GM10266 (cell line): ENCODE data around the gene CST9.
"Not testable (repeated sequence)": the region's sequence is repeated elsewhere in the genome, so short reads cannot be mapped to it uniquely, and the experiment has no call there.

Experiments
- DNase-seq: peaks from one replicate; pipeline ENCODE4 v3.0.0; 2012; ENCODE audit errors: extremely low spot score
- TF ChIP-seq, protein P1 (sequence below): IDR thresholded peaks from 2 replicates; pipeline ENCODE4 v1.5.1; 2012; ENCODE audit warnings: mild to moderate bottlenecking, low read depth; ENCODE audit not compliant: control insufficient read depth, insufficient read depth; ENCODE audit errors: missing control alignments

CST9 gene

DNA sequence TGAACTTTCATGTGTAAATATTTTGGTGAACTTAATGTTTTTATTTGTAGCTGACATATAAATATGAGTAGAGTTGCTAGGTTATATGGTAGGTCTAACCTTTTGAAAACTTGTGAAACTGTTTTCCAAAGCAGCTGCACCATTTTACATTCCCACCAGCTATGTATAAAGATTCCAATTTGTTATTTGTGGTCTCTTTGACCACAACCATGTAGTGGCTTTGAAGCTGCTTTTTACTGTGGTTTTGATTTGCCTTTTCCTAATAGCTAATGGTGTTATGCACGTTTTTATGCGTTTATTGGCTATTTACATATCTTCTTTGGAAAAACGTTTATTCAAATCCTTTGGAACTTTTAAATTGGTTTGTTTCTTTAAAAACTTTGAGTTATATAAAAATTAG, 21.8 kb upstream of the CST9 start:
- TF ChIP-seq, protein P1, sequence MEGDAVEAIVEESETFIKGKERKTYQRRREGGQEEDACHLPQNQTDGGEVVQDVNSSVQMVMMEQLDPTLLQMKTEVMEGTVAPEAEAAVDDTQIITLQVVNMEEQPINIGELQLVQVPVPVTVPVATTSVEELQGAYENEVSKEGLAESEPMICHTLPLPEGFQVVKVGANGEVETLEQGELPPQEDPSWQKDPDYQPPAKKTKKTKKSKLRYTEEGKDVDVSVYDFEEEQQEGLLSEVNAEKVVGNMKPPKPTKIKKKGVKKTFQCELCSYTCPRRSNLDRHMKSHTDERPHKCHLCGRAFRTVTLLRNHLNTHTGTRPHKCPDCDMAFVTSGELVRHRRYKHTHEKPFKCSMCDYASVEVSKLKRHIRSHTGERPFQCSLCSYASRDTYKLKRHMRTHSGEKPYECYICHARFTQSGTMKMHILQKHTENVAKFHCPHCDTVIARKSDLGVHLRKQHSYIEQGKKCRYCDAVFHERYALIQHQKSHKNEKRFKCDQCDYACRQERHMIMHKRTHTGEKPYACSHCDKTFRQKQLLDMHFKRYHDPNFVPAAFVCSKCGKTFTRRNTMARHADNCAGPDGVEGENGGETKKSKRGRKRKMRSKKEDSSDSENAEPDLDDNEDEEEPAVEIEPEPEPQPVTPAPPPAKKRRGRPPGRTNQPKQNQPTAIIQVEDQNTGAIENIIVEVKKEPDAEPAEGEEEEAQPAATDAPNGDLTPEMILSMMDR = no peak
- DNase-seq = no peak

DNA sequence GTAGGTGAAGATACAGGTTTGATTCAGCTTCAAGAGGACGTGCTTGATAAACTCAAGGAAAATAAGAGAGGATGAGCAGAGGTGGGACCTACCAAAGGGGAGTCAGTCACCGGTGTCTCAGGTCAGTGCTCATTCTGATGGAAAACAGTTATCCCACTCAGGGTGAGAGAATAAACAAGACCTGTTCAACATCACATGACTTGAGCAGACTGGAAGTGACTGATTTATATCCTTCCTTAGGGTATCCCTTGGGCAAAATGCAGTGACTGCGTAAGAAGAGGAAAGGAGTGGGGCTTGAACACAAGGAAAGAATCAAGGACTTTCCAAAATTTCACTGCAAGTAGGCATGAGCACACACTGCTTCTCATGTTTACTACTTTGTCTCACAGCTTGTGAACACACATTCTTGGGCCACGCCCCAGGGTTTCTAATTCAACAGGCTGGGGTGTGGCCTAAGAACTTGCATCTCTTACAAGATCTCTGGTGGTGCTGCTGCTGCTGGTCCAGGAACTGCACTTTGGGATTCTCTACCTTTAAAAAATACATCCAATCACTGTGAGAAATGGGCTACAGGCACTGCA, 20.4 kb upstream of the CST9 start:
- TF ChIP-seq, protein P1 = no peak
- DNase-seq = no peak

DNA sequence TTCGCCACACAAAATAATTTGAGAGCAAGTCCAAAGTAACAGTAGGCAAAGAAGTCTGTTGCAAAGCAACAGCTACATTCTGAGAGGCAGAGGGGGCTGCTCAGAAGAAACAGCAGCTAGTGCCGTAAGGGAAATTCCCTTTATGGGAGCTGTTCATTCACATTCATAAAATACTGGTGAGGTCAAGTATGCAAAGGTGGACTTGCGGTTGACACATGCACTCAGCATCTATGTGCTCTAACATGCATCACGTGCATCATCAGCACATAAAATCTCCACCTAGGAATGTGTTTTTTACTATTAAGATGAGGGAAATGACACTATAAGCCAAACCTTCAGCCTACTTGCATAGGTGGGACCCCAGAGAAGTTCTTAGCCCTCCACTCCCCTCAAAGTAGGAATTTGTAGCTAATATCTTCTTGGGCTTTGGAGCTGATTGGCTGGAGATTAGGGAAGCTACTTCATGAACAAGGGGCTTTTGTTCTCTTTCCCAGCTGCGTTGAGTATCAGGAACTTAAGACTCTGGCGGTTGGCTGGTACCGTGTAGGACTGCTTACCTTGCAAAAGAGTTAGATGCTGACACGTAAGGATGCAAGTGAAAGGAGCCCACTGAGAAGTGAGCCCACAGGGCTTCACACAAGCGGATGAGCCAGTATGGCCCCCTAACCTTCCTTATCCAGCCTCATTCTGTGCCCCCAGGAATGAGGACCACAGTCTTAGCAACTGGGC, 19.7 kb upstream of the CST9 start:
- no peak for DNase-seq
- TF ChIP-seq, protein P1 = no peak

DNA sequence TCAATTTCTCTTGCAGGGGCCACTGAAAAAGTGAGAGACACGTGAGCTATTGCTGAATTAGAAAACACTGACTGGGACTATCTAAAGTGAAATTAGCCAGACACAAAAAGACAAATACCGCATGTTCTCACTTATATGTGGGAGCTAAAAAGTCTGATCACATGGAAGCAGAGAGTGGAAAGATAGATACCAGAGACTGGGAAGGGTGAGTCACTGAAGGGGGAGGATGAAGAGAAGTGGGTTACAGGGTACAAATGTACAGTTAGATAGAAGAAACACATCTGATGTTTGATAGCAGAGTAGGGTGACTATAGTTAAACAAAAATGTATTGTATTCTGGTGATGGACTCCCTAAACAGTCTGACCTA, 18.6 kb upstream of the CST9 start:
- TF ChIP-seq, protein P1 = no peak
- DNase-seq = no peak

DNA sequence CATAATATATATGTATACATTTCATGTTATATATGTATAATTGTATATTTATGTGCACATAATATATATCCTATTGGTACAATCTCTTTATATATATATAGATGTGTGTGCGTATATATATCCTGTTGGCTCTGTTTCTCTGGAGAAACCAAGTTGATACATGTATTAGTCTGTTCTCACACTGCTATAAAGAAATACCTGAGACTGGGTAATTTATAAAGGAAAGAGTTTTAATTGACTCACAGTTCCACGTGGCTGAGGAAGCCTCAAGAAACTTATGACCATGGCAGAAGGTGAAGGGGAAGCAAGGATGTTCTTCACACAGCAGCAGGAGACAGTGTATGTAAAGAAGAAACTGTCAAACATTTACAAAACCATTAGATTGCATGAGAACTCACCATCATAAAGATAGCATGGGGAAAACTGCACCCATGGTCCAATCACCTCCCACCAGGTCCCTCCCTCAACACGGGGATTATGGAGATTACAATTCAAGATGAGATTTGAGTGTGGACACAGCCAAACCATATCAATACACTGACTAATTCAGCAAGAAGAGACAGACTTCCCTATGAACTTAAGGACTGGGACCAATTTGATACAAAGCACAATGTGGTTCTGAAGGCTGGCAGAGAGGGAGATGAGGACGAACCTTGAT, 18.1 kb upstream of the CST9 start:
- TF ChIP-seq, protein P1 = no peak
- DNase-seq = no peak

DNA sequence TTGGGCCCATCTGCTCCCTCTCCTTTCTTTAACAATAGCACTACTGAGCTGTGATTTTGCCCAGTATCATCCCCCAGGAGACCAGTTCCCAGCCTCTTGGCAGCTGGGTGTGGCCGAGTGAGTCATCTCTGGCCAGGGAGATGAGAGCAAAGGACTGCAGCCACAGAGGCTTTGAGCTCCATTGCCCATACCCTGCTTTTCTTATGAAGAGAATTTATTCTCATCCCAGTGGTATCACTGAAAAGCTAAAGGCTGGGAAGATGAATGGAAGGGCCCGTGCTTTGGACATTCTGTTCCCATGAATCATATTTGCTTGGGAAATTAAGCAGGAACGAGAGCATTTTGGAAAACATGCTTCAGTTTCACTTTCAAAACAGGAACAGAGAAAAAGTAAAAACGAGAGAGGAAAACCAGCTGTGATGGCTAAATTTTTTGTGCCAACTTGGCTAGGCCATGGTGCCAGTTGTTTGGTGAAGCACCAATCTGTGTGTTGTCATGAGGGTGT, 17.2 kb upstream of the CST9 start:
- no peak for DNase-seq

DNA sequence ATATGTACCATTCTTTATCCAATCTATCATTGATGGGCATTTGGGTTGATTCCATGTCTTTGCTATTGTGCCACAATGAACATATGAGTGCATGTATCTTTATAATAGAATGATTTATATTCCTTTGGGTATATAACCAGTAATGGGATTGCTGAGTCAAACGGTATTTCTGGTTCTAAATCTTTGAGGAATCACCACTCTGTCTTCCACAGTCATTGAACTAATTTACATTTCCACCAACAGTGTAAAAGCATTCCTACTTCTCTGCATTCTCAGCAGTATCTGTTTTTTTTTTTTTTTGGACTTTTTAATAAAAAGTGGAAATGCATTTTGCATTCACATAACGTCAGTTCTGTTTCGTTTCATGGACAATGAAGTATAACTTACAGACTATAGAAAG, 16.7 kb upstream of the CST9 start:
- not testable (repeated sequence) for DNase-seq

More for the DNA sequence above, 17.2 kb upstream of the CST9 start:
- TF ChIP-seq, protein P1 = no peak

DNA sequence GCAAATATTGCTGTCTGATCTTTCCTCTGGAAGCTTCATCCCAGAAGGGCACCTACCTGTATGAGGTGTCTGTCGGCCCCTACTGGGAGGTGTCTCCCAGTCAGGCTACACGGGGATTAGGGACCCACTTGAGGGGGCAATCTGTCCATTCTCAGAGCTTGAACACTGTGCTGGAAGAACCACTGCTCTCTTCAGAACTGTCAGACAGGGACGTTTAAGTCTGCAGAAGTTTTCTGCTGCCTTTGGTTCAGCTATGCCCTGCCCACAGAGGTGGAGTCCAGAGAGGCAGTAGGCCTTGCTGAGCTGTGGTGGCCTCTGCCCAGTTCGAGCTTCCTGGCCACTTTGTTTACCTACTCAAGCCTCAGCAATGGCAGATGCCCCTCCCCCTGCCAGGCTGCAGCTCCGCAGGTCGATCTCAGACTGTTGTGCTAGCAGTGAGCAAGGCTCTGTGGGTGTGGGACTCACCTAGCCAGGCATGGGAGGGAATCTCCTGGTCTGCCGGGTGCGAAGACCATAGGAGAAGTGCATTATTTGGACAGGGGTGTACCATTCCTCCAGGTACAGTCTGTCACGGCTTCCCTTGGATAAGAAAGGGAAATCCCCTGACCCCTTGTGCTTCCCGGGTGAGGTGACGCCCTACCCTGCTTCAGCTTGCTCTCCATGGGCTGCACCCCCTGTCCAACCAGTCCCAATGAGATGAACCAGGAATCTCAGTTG, 15.1 kb upstream of the CST9 start:
- not testable (repeated sequence) for DNase-seq
